ENCODE results near the gene RIC1. TPM values are rescaled to one million over a fixed set of nuclear protein-coding genes. Genes with fewer than 3 reads are reported as not detected.

Gene RIC1
- total and polyA plus RNA-seq, 9 of the 15 experiments (the other 6 are each of a cell fraction or from before 2014, with no cell fraction given), result 3.2 to 25.8 (median 15.0) TPM

DNA sequence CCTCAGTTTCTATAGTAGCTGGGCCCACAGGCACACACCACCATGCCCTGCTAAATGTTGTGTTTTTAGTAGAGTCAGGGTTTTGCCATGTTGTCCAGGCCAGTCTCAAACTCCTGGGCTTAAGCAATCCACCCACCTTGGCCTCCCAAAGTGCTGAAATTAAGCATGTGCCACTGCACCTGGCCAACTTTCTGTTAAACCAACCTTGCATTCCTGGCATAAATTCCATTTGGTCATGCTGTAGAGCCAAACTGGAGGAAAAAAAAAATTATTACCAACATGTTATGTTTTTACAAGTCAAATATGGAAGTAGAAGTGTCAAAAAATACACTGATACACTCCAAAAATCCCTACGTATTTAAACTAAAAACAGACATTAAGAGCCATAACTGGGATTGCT, 149.9 kb downstream of the RIC1 start:
- in situ Hi-C loops (cut with MboI) (no loop called here), intact Hi-C loops (cut with micrococcal nuclease) (no loop called here)
- no peak for ATAC-seq
- POLR2A ChIA-PET, result no interaction called here
- Histone ChIP-seq H4K20me1 (replicated peaks; ENCODE audit: control insufficient read depth, insufficient read depth, low read length) (no peaks in the 10 kb centered on the region), H3K27ac (ENCODE audit: extremely low read depth, low read depth, low read length) (no peak overlapping the region), H3K9me1 (ENCODE audit: control insufficient read depth, insufficient read depth, low read length) (no peaks in the 10 kb centered on the region), H3K4me2 (ENCODE audit: insufficient read depth, low read length) (no peak overlapping the region), H3K4me1 (replicated peaks in 1 of 2; ENCODE audit: control insufficient read depth in 2 of 2, insufficient read depth in 2 of 2, low read length in 2 of 2) (no peaks in the 10 kb centered on the region), H3K9ac (ENCODE audit: insufficient read depth in 1 of 2, low read depth in 2 of 2, low read length in 2 of 2) (no peak overlapping the region), H2AFZ (ENCODE audit: low read depth, low read length) (no peak overlapping the region), H3K36me3 (ENCODE audit: control insufficient read depth, insufficient read depth, low read length) (peaks cover 60% of the 10 kb centered on the region), H3K4me3 (no peak overlapping the region), H3K27me3 (ENCODE audit: control insufficient read depth in 2 of 2, insufficient read depth in 2 of 2, low read length in 2 of 2) (no peaks in the 10 kb centered on the region), H3K9me3 (replicated peaks; ENCODE audit: control insufficient read depth, insufficient read depth, low read depth, low read length) (peaks cover 15% of the 10 kb centered on the region), H3K79me2 (ENCODE audit: control insufficient read depth, insufficient read depth, low read length) (no peaks in the 10 kb centered on the region)
- WGBS (ENCODE audit: insufficient coverage, low coverage, missing lambda C conversion rate), result 95% methylated on average over 1 of the region's 1 CpG
- BruUV-seq (replicated peaks), result no TSS peak
- CTCF ChIA-PET (ENCODE audit: low intra/inter-chr PET ratio), result no interaction called here
- no peak for DNase-seq (ENCODE audit: extremely low read depth in 1 of 4, low spot score in 3 of 4)
- no peak for FAIRE-seq
- TF ChIP-seq TCFL5 (CRISPR knock-in tag; conservative IDR thresholded peaks at IDR 0.05), result no peak
- no peak for TF ChIP-seq IRF9 (tag; IDR thresholded peaks at IDR 0.05)
- peak; percentile 79 for TF ChIP-seq ZNF324 (CRISPR knock-in tag; IDR thresholded peaks at IDR 0.05)
- TF ChIP-seq, protein P1, sequence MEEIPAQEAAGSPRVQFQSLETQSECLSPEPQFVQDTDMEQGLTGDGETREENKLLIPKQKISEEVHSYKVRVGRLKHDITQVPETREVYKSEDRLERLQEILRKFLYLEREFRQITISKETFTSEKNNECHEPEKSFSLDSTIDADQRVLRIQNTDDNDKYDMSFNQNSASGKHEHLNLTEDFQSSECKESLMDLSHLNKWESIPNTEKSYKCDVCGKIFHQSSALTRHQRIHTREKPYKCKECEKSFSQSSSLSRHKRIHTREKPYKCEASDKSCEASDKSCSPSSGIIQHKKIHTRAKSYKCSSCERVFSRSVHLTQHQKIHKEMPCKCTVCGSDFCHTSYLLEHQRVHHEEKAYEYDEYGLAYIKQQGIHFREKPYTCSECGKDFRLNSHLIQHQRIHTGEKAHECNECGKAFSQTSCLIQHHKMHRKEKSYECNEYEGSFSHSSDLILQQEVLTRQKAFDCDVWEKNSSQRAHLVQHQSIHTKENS (CRISPR knock-in tag; IDR thresholded peaks at IDR 0.05), result no peak
- no peak for TF ChIP-seq SP1 (CRISPR knock-in tag; IDR thresholded peaks at IDR 0.05)
- TF ChIP-seq, protein P2, sequence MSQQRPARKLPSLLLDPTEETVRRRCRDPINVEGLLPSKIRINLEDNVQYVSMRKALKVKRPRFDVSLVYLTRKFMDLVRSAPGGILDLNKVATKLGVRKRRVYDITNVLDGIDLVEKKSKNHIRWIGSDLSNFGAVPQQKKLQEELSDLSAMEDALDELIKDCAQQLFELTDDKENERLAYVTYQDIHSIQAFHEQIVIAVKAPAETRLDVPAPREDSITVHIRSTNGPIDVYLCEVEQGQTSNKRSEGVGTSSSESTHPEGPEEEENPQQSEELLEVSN (IDR thresholded peaks at IDR 0.05; ENCODE audit: borderline replicate concordance in 1 of 2, extremely low read depth in 1 of 2, insufficient read depth in 1 of 2, insufficient read length in 1 of 2, low read depth in 1 of 2, low read length in 1 of 2, poor library complexity in 1 of 2, severe bottlenecking in 1 of 2), result peak in 1 of 2 experiments; percentile 29
- TF ChIP-seq ZNF253 (CRISPR knock-in tag; conservative IDR thresholded peaks at IDR 0.05), result no peak
- TF ChIP-seq ETV6 (IDR thresholded peaks at IDR 0.05; ENCODE audit: borderline replicate concordance in 1 of 2, low read depth in 2 of 2, low read length in 1 of 2), result no peak
- no peak for TF ChIP-seq ETV6 (CRISPR knock-in tag; IDR thresholded peaks at IDR 0.05; ENCODE audit: borderline replicate concordance)
- TF ChIP-seq POLR2H (tag; IDR thresholded peaks at IDR 0.05; ENCODE audit: low read depth), result no peak
- no peak for TF ChIP-seq ETV5 (CRISPR knock-in tag; IDR thresholded peaks at IDR 0.05; ENCODE audit: low read depth)
- TF ChIP-seq, protein P3, sequence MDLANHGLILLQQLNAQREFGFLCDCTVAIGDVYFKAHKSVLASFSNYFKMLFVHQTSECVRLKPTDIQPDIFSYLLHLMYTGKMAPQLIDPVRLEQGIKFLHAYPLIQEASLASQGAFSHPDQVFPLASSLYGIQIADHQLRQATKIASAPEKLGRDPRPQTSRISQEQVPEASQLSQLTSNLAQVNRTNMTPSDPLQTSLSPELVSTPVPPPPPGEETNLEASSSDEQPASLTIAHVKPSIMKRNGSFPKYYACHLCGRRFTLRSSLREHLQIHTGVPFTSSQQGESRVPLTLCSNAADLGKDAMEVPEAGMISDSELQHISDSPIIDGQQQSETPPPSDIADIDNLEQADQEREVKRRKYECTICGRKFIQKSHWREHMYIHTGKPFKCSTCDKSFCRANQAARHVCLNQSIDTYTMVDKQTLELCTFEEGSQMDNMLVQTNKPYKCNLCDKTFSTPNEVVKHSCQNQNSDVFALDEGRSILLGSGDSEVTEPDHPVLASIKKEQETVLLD (IDR thresholded peaks at IDR 0.05), result no peak
- no peak for TF ChIP-seq KDM2B (CRISPR knock-in tag; IDR thresholded peaks at IDR 0.05)
- no peak for TF ChIP-seq PML (IDR thresholded peaks at IDR 0.05; ENCODE audit: low read length)
- TF ChIP-seq, protein P4, sequence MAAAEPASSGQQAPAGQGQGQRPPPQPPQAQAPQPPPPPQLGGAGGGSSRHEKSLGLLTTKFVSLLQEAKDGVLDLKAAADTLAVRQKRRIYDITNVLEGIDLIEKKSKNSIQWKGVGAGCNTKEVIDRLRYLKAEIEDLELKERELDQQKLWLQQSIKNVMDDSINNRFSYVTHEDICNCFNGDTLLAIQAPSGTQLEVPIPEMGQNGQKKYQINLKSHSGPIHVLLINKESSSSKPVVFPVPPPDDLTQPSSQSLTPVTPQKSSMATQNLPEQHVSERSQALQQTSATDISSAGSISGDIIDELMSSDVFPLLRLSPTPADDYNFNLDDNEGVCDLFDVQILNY (CRISPR knock-in tag; IDR thresholded peaks at IDR 0.05), result no peak
- 0 out of 2 replicates have a peak, but pooled peaks have one; percentile 25 for TF ChIP-seq L3MBTL2 (IDR thresholded peaks at IDR 0.05)
- no peak for TF ChIP-seq MTA1 (IDR thresholded peaks at IDR 0.05; ENCODE audit: borderline replicate concordance)
- TF ChIP-seq CBX3 (IDR thresholded peaks at IDR 0.05; ENCODE audit: borderline replicate concordance in 1 of 2, low read length in 2 of 2), result peak in 1 of 2 experiments; percentile 68; a peak in 1 of 3 replicates
- no peak for TF ChIP-seq C11orf30 (IDR thresholded peaks at IDR 0.05; ENCODE audit: low read depth)
